Stimulated activated CD8-positive, alpha-beta memory T cell treated with anti-CD3 and anti-CD28 coated beads, Interleukin-12 subunit alpha, Interleukin-12 subunit beta, amount 100 ng/mL, for 24 hours (primary cell): ENCODE data around the gene IL10.
A peak's percentile ranks its signal among the peaks of the same experiment; 100 is the strongest.

Source experiments
- DNase-seq: peaks from one replicate; pipeline ENCODE4 v3.0.0-alpha.2; 2020; ENCODE audit errors: extremely low read depth

IL10 gene

DNA sequence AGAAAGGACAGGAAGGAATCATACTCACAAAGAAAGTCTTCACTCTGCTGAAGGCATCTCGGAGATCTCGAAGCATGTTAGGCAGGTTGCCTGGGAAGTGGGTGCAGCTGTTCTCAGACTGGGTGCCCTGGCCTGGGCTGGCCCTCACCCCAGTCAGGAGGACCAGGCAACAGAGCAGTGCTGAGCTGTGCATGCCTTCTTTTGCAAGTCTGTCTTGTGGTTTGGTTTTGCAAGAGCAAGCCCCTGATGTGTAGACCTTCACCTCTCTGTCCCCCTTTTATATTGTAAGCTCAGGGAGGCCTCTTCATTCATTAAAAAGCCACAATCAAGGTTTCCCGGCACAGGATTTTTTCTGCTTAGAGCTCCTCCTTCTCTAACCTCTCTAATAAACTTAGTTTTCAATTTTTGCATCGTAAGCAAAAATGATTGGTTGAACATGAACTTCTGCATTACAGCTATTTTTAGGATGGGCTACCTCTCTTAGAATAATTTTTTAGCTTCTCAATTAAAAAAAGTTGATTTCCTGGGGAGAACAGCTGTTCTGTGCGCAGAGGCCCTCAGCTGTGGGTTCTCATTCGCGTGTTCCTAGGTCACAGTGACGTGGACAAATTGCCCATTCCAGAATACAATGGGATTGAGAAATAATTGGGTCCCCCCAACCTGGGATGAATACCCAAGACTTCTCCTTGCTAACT is at the start of gene IL10:
IL10 (minus strand) TSS at position 252 of the 695 bp plus-strand sequence; CDS start at position 193, 59 bp downstream.
- DNase-seq, result no peak

GRCh38 chr1:206821493-206821892 is 49.2 kb upstream of the IL10 start:
- DNase-seq, result no peak

GRCh38 chr1:206816390-206817287 is 44.3 kb upstream of the IL10 start:
- no peak for DNase-seq

DNA sequence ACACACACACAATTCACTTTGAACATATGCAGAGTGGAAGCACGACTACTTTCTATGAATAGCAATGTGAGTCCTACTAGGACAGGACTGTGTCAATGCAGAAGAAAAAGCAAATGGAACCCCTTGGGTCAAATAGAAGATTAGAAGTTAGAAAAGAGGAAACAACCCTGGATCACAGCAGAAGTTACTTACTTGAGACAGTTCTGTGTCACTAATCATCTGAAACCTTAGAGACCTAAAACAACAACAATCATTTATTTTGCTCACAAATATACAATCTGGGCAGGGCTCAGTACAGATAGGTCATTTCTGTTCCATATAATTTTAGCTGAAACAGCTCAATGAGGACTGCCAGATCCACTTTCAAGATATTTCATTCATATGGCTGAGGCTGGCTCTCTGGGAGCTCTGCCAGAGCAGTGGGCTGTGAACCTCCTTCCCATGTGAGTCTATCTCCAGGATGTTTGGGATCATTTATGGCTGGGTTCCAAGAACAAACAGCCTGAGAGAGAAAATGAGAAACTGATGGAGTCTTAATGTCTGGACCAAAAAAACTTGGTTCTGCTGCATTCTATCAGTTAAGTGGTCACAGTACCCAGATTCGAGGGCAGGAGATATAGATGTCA is 42.5 kb upstream of the IL10 start:
- DNase-seq, result no peak

- DNase-seq, result no peak
These were observed 40.2 kb upstream of the IL10 start for GRCh38 chr1:206812471-206812870.

GRCh38 chr1:206809504-206810084 is 37.3 kb upstream of the IL10 start:
- DNase-seq, result no peak

DNA sequence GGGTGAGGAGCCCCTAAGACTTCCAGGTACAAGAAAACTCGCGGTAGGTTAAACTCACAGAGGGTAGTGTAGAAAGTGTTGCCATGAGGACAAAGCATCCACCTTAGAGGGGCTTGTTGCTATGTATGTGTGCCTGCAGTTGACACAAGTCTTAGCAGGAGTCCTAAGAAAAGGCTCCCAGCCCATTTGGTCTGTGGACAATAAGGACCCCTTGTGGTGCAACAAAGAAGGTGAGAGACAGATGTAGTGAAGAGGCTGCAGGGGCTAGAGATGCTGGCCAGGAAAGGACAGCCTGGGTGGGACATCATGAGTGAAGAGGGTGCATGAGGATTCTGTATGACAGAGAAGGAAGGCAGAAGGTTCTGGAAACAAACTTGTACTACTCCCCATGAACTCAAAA is 36.3 kb upstream of the IL10 start:
- DNase-seq, result no peak

DNA sequence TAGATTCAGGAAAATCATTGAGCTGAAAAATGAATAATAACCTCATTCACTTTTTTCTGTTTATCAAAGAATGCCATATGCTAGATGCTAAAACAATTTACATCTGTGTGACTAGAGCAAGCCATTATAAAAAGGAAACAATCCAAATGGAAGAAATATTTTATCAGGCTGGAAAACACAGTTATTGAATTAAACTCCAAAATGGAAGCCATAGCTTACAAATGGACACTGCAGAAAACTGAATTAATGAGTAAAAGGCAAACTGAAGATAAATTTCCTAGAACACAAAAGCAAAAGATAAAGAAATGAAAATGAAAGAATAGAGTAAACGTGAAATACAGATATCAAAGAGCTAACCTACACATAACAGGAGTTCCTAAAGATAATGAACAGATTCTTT is 33.1 kb upstream of the IL10 start:
- no peak for DNase-seq

DNA sequence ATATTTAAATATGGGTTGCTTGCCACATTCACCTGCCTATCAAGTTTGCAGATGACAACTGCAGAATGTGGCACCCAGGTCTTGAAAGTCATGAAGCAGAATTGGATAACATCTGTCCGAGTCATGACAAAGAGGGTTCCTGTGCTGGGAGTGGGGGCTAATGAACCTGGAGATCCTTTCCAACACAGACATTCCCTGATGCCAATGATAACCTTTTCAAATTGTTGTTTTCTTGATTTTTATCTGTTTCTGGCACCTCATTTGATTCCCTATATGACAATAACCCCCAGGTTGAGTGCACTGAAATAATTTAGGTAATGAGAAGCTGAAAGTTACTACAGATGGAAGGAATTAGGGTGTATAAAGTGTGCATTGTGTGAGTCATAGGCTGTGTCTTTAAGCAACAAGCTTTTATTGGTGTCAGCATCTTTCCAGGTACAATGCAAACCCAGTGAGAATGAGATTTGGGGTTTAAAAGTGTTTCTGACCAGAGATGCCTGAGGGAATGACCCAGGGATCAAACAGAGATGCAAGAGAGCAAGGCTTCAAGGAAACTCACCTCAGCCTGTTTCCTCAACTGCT is 32.0 kb upstream of the IL10 start:
- DNase-seq, result no peak

DNA sequence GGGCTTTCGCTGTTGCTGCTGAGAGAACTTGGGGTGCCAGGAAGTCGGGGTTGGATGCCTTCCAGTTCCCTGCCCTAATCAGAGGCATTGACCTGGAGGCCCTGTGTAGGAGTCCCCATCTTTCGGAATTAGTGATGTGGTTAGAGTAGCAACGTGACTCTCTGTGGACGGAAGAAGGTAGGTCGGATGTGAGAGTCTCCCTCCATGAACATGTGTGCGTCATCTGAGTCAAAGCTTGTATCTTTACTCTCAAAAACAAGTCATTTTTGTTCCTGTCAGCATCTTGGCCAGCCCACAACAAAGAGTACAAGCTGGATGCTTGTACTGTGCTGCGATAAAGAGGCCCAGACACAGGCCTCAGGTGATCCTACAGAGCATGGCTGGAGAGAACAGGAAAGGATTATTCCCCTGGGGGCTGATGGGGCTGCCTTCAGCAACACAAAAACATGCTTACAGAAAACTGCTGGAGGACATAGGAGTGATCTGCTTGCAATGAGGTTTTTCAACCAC is 31.0 kb upstream of the IL10 start:
- peak; percentile 47 for DNase-seq

GRCh38 chr1:206802401-206802800 is 30.1 kb upstream of the IL10 start:
- no peak for DNase-seq

GRCh38 chr1:206801467-206801866 is 29.2 kb upstream of the IL10 start:
- DNase-seq, result no peak

- DNase-seq, result no peak
These were observed 28.6 kb upstream of the IL10 start for GRCh38 chr1:206800891-206801290.

DNA sequence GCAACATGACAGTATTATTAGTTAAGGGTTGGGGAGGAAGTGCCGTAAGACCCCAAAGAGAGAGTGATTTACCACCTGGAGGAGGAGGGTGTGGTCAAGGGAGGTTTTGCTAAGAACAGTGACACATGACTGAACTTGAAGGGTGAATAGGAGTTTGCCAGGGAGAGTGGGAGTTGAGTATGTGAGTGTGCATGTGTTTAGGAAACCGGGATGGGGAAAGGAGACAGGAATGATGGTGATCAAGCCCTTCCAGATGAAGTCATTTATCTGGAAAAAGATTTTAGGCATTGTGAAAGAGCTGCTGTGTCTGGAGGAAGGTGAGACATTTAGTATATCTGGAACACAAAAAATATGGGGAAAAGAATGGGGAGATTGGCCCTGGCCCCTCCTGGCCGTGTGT is 28.1 kb upstream of the IL10 start:
- no peak for DNase-seq

DNA sequence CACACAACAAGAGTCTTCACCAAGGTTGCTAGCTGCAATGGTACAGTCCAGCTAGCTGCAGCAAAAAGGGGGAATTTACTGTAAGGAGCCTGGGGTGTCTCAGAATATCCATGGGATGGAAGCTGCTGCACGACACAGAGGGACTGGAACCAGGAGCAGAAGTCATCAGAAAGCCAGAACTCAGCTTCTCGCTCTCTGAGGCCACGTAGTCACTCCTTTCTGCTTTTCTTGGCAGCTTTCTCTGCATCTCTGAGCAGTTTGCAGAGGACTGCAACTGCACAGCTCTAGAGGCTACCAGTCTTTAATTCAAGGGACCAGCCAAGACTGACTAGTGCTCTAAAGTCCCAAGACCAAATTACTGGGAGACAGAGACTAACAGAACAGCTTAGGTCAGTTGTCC is 27.0 kb upstream of the IL10 start:
- DNase-seq, result no peak

GRCh38 chr1:206798384-206798996 is 26.2 kb upstream of the IL10 start:
- no peak for DNase-seq

GRCh38 chr1:206797534-206798383 is 25.5 kb upstream of the IL10 start:
- DNase-seq, result no peak

GRCh38 chr1:206796981-206797402 is 24.7 kb upstream of the IL10 start:
- no peak for DNase-seq

DNA sequence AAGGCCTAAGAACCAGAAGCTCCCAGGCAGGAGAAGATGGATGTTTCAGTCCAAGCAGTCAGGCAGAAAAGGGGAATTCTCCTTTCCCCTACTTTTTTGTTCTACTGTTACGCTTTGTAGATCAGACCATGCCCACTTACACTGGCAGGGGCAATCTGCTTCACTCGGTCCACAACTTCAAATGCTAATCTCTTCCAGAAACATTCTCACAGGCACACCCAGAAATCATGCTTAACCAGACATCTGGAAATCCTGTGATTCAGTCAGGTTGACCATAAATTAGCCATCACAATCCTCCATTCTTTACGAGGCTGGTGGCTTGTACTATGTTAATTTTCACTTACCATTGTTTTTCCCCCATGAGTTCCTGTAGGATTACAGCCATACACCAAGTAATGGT is 23.8 kb upstream of the IL10 start:
- no peak for DNase-seq

DNA sequence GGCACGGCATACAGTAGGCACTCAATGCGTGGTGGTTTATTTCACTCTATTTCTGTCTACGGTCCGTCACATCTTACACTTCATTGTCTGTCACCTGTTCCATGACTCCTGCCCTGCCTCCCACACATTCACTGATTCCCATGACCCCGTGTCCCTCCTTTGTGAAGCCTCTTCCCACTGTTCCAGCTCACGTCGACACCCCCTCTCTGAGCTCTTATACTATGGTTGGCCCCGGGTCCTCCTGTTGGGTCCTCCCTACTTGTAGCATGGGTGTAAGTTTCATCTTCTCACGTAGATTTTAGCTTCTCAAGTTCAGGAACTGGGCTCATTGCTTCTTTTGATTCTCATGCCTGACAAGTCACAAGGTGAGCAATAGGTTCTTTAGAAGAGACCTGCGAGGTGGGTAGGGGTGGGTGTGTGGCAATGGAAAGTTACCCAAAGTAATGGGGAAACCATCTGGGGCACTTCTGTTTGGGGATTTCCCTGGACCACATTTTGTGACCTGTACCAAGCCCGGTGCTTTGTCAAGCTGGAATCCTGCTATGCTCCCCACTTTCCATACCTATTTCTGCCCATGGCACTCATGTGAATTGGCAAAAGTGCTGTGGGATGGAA is 22.1 kb upstream of the IL10 start:
- no peak for DNase-seq
